K562 (cell line): ENCODE results near the gene CEMP1. TPM values are rescaled to one million over a fixed set of nuclear protein-coding genes. Genes with fewer than 3 reads are reported as not detected.

Experiments used
- BCL6 ChIP-seq: fragments of 250-450 bp; sonication (Bioruptor Pico); IDR thresholded peaks from 2 replicates; pipeline ENCODE4 v1.4.0; 2020
- EHMT2 ChIP-seq: fragments of 450-650 bp; IDR thresholded peaks from 2 replicates; pipeline ENCODE4 v1.6.1; 2018; ENCODE audit warnings: antibody characterized with exemption
- GATAD2A ChIP-seq: fragments of 450-650 bp; IDR thresholded peaks from 2 replicates; pipeline ENCODE4 v1.6.1; 2017
- ILK ChIP-seq: fragments of 450-650 bp; IDR thresholded peaks from 2 replicates; pipeline ENCODE4 v1.6.1; 2016; ENCODE audit warnings: missing genetic modification characterization, low read depth, mild to moderate bottlenecking, missing compliant biosample characterization, moderate library complexity, borderline replicate concordance
- MGA ChIP-seq: fragments of 450-650 bp; IDR thresholded peaks from 2 replicates; pipeline ENCODE4 v1.6.1; 2016; ENCODE audit warnings: mild to moderate bottlenecking, moderate library complexity
- MYNN ChIP-seq, 2 experiments: sonication (generic); formaldehyde crosslinking in 1 of 2; IDR thresholded peaks; 2 replicates each; pipeline versions ENCODE4 v1.5.0 to v1.6.1; 2016 to 2020; ENCODE audit warnings: antibody characterized with exemption in 1 of 2, missing genetic modification reagents in 1 of 2
- PRMT5 ChIP-seq: sonication (generic); formaldehyde crosslinking; IDR thresholded peaks from 2 replicates; pipeline ENCODE4 v1.5.0; 2020; ENCODE audit warnings: missing genetic modification reagents
- PTTG1 ChIP-seq: fragments of 450-650 bp; IDR thresholded peaks from 2 replicates; pipeline ENCODE4 v1.6.1; 2016; ENCODE audit warnings: low read depth, mild to moderate bottlenecking, missing genetic modification characterization, missing compliant biosample characterization
- SIN3B ChIP-seq: fragments of 450-650 bp; IDR thresholded peaks from 2 replicates; pipeline ENCODE4 v1.6.1; 2017; ENCODE audit warnings: low read depth, mild to moderate bottlenecking, moderate library complexity
- TBP ChIP-seq: optimal IDR thresholded peaks from 2 replicates; pipeline ENCODE3; 2011; ENCODE audit warnings: low read depth, low read length, improper control_type of control experiment
- ZBTB9 ChIP-seq: fragments of 450-650 bp; formaldehyde crosslinking; IDR thresholded peaks from 2 replicates; pipeline ENCODE4 v1.4.0; 2020; ENCODE audit warnings: mild to moderate bottlenecking, moderate library complexity
- ZNF444 ChIP-seq: fragments of 250-450 bp; sonication (Bioruptor Pico); IDR thresholded peaks from 2 replicates; pipeline ENCODE4 v1.4.0; 2020; ENCODE audit warnings: mild to moderate bottlenecking, moderate library complexity
- ZNF766 ChIP-seq: fragments of 200-800 bp; sonication (Bioruptor generic); conservative IDR thresholded peaks from 2 replicates; pipeline ENCODE4 v1.6.1; 2016; ENCODE audit warnings: missing genetic modification characterization, missing compliant biosample characterization
- polyA plus RNA-seq, 8 experiments: library from polyadenylated mRNA; depleted of rRNA in 4 of 8; stranded (reverse) in 5 of 8; unstranded in 3 of 8; fragments of >200 nt; fragmentation: Nextera tagmentation in 2 of 8; fragmentation: Illumina TruSeq in 1 of 8; extraction: Ambion mirVana in 2 of 8; extraction: Trizol in 1 of 8; gene quantifications; 2 replicates each; pipeline versions ENCODE4 v1.2.1 to v1.2.3, GENCODE V29; 2011 to 2014; ENCODE audit warnings: inconsistent platforms in 1 of 8, missing spikeins in 1 of 8
- total RNA-seq, 7 experiments: library from RNA; depleted of rRNA in 6 of 7; stranded (reverse); fragments of >200 nt in 6 of 7; fragmentation: Illumina TruSeq in 2 of 7; extraction: Trizol in 2 of 7; gene quantifications; 2 replicates each; pipeline versions ENCODE4 v1.2.1 to v1.2.3, GENCODE V29; 2011 to 2021; ENCODE audit warnings: low replicate concordance in 1 of 7
- TF ChIP-seq, protein P1 (sequence below): fragments of 450-650 bp; formaldehyde crosslinking; IDR thresholded peaks from 2 replicates; pipeline ENCODE4 v1.4.0; 2022; ENCODE audit warnings: missing genetic modification characterization

CEMP1 gene
- total and polyA plus RNA-seq, 9 of the 15 experiments (the other 6 are each of a cell fraction or from before 2014, with no cell fraction given): 0.05 to 0.45 TPM; not detected in 7

DNA sequence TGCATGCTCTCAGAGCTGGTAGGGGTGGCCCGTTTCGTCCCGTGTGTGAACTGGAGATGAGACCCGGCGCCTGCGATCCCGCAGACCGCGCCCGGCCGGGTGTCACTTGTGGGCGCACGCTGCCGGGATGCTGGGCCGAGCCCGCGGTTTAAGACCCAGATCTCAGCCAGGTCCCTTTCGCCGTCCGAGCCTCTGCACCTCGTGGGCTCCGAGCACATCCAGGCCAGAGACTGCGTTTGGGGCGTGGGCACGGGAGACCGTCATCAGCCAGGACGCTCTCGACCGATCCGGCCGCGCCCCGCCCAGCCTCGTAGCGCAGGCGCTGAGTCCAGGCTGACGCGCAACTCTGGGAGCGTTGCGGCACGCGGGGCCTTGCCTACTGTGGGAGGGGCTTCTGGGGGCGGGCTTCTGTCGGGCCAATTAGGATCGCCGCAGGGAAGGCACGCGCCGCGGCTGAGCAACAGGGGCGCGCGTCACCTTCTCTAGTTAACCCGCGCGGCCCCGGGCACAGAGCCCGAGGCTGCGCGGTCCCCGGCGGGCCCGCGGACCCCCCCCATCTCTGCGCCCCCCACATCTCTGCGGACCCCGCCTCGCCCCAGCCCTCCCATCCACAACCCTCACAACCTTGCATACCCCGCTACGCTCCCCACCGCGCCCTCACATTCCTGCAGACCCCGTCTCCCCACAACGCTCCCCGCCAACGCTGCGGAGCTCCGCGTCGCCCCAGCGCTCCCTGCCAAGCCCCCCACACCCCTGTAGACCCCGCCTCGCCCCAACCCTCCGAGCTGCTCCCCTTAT is 687 bp upstream of the CEMP1 start (continued):
- TF ChIP-seq, protein P1, sequence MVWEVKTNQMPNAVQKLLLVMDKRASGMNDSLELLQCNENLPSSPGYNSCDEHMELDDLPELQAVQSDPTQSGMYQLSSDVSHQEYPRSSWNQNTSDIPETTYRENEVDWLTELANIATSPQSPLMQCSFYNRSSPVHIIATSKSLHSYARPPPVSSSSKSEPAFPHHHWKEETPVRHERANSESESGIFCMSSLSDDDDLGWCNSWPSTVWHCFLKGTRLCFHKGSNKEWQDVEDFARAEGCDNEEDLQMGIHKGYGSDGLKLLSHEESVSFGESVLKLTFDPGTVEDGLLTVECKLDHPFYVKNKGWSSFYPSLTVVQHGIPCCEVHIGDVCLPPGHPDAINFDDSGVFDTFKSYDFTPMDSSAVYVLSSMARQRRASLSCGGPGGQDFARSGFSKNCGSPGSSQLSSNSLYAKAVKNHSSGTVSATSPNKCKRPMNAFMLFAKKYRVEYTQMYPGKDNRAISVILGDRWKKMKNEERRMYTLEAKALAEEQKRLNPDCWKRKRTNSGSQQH (CRISPR knock-in tag): 0 out of 2 replicates have a peak, but pooled peaks have one; percentile 8
- TF ChIP-seq BCL6 (CRISPR knock-in tag): no peak
- no peak for TF ChIP-seq ZNF444 (CRISPR knock-in tag)
- TF ChIP-seq PTTG1 (tag): no peak
- TF ChIP-seq MYNN (IDR thresholded peaks at IDR 0.05): peak; percentile 25; the same call in 1 of the 2 replicates
- TF ChIP-seq MYNN (CRISPR knock-in tag; IDR thresholded peaks at IDR 0.05): no peak
- no peak for TF ChIP-seq GATAD2A
- no peak for TF ChIP-seq PRMT5 (CRISPR knock-in tag)
- no peak for TF ChIP-seq ZNF766 (CRISPR knock-in tag)
- TF ChIP-seq SIN3B: no peak
- TF ChIP-seq ZBTB9 (CRISPR knock-in tag): no peak; the same call in 1 of the 2 replicates
- no peak for TF ChIP-seq ILK
- no peak for TF ChIP-seq EHMT2
- TF ChIP-seq MGA: peak; percentile 78
- peak; percentile 54 for TF ChIP-seq TBP
